Measurements from ENCODE around the gene TBC1D23. TPM values are rescaled to one million over a fixed set of nuclear protein-coding genes. Genes with fewer than 3 reads are reported as not detected.

Gene TBC1D23
- total and polyA plus RNA-seq, 4 donors = 8.7 to 30.3 (median 17.8) TPM

DNA sequence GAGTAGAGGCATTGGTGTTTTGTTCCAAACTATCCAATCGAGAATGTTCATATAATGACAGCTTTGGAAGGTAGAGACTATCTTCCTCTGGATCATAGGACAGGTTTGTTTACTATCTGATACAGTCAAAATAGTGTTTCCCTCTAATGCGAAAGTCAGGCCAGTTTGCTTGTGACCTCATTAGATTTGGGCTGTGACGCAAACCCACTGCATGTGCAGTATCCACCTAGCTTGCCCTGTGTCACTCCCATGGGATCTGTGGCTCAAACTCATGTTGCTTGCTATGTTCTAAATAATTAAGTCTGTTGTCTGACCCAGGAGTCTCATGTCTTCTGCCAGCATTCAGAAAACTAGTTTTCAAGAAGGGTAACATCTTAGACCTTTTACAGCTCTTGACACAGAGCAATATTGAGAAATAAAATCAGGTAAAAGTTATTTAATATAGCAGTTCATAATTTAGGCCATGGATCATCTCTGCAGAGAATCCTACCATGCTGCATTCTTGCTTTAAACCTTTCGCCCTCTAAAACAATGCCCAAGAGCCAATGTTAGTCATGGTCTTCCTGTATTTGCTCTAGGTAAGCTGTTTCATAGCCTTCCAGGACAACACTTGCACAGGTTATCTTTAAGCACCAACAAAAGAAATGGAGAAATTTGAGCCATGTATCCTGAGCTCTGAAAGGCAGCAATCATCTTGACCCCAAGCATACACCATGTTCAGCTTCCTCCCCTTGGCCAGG, 100.1 kb downstream of the TBC1D23 start:
- Histone ChIP-seq H3K36me3 (ENCODE audit: control insufficient read depth in 4 of 4, insufficient read depth in 3 of 4, low read depth in 1 of 4, low read length in 3 of 4) (peaks cover 2 to 27% (median 13%) of the 10 kb centered on the region in 4 donors), H3K27ac (ENCODE audit: low read depth in 1 of 2, low read length in 2 of 2) (no peak overlapping the region)
- 57% methylated on average over 4 of the region's 4 CpGs for WGBS

DNA sequence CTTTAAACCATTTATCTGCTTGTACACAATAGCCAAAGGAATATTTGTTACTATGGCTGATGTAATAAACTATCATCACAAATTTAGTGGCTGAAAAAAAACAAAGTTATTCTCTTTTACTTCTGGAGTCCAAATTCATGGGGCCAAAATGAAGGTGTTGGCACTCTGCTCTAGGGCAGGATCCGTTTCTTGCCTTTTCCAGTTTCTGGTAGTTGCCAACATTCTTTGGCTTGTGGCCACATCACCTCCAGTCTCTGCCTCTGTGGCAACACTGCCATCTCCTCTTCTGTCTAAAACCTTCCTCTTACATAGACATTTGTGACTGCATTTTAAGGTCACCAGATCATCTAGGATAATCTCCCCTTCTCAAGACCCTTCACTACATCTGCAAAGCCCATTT, 101.1 kb downstream of the TBC1D23 start:
- H3K9me3 ChIP-seq (ENCODE audit: control insufficient read depth in 4 of 4, low read length in 3 of 4) = peaks cover 0 to 2% (median 0%) of the 10 kb centered on the region in 4 donors
- no peak for TF ChIP-seq FOXA2 (IDR thresholded peaks at IDR 0.05)
- no peak for TF ChIP-seq JUND (IDR thresholded peaks at IDR 0.05)
- no peak for TF ChIP-seq RXRA (IDR thresholded peaks at IDR 0.05)
- TF ChIP-seq HNF4G (IDR thresholded peaks at IDR 0.05) = no peak
- TF ChIP-seq, protein P1, sequence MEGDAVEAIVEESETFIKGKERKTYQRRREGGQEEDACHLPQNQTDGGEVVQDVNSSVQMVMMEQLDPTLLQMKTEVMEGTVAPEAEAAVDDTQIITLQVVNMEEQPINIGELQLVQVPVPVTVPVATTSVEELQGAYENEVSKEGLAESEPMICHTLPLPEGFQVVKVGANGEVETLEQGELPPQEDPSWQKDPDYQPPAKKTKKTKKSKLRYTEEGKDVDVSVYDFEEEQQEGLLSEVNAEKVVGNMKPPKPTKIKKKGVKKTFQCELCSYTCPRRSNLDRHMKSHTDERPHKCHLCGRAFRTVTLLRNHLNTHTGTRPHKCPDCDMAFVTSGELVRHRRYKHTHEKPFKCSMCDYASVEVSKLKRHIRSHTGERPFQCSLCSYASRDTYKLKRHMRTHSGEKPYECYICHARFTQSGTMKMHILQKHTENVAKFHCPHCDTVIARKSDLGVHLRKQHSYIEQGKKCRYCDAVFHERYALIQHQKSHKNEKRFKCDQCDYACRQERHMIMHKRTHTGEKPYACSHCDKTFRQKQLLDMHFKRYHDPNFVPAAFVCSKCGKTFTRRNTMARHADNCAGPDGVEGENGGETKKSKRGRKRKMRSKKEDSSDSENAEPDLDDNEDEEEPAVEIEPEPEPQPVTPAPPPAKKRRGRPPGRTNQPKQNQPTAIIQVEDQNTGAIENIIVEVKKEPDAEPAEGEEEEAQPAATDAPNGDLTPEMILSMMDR (IDR thresholded peaks at IDR 0.05; ENCODE audit: low read depth, low read length, missing input control) = no peak
- TF ChIP-seq, protein P2, sequence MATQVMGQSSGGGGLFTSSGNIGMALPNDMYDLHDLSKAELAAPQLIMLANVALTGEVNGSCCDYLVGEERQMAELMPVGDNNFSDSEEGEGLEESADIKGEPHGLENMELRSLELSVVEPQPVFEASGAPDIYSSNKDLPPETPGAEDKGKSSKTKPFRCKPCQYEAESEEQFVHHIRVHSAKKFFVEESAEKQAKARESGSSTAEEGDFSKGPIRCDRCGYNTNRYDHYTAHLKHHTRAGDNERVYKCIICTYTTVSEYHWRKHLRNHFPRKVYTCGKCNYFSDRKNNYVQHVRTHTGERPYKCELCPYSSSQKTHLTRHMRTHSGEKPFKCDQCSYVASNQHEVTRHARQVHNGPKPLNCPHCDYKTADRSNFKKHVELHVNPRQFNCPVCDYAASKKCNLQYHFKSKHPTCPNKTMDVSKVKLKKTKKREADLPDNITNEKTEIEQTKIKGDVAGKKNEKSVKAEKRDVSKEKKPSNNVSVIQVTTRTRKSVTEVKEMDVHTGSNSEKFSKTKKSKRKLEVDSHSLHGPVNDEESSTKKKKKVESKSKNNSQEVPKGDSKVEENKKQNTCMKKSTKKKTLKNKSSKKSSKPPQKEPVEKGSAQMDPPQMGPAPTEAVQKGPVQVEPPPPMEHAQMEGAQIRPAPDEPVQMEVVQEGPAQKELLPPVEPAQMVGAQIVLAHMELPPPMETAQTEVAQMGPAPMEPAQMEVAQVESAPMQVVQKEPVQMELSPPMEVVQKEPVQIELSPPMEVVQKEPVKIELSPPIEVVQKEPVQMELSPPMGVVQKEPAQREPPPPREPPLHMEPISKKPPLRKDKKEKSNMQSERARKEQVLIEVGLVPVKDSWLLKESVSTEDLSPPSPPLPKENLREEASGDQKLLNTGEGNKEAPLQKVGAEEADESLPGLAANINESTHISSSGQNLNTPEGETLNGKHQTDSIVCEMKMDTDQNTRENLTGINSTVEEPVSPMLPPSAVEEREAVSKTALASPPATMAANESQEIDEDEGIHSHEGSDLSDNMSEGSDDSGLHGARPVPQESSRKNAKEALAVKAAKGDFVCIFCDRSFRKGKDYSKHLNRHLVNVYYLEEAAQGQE (IDR thresholded peaks at IDR 0.05) = no peak
- TF ChIP-seq FOXA1 (IDR thresholded peaks at IDR 0.05) = no peak
- no peak for TF ChIP-seq RAD21 (IDR thresholded peaks at IDR 0.05)
- TF ChIP-seq GABPA (IDR thresholded peaks at IDR 0.05 in 1 of 2, conservative IDR thresholded peaks at IDR 0.05 in 1 of 2) = no peak
- TF ChIP-seq YY1 (IDR thresholded peaks at IDR 0.05) = no peak
- no peak for TF ChIP-seq SP1 (IDR thresholded peaks at IDR 0.05)
- TF ChIP-seq TAF1 (conservative IDR thresholded peaks at IDR 0.05) = no peak
- no peak for TF ChIP-seq NR2F2 (IDR thresholded peaks at IDR 0.05)
- no peak for TF ChIP-seq ATF3 (IDR thresholded peaks at IDR 0.05)
- no peak for TF ChIP-seq HNF4A (conservative IDR thresholded peaks at IDR 0.05)
- TF ChIP-seq, protein P3, sequence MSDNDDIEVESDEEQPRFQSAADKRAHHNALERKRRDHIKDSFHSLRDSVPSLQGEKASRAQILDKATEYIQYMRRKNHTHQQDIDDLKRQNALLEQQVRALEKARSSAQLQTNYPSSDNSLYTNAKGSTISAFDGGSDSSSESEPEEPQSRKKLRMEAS (IDR thresholded peaks at IDR 0.05) = no peak
- TF ChIP-seq, protein P4, sequence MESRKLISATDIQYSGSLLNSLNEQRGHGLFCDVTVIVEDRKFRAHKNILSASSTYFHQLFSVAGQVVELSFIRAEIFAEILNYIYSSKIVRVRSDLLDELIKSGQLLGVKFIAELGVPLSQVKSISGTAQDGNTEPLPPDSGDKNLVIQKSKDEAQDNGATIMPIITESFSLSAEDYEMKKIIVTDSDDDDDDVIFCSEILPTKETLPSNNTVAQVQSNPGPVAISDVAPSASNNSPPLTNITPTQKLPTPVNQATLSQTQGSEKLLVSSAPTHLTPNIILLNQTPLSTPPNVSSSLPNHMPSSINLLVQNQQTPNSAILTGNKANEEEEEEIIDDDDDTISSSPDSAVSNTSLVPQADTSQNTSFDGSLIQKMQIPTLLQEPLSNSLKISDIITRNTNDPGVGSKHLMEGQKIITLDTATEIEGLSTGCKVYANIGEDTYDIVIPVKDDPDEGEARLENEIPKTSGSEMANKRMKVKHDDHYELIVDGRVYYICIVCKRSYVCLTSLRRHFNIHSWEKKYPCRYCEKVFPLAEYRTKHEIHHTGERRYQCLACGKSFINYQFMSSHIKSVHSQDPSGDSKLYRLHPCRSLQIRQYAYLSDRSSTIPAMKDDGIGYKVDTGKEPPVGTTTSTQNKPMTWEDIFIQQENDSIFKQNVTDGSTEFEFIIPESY (IDR thresholded peaks at IDR 0.05) = no peak
- no peak for TF ChIP-seq EGR1 (IDR thresholded peaks at IDR 0.05; ENCODE audit: low read depth in 2 of 2)
- H3K36me3 ChIP-seq (ENCODE audit: control insufficient read depth in 4 of 4, insufficient read depth in 3 of 4, low read depth in 1 of 4, low read length in 3 of 4) = peaks cover 3 to 25% (median 15%) of the 10 kb centered on the region in 4 donors
- H3K4me1 ChIP-seq (ENCODE audit: control insufficient read depth in 4 of 4, insufficient read depth in 4 of 4, low read length in 3 of 4) = peaks cover 3 to 42% (median 28%) of the 10 kb centered on the region in 4 donors
- H3K4me3 ChIP-seq (ENCODE audit: low read depth in 1 of 3, low read length in 3 of 3) = no peak overlapping the region
- no peak overlapping the region for H3K27ac ChIP-seq (ENCODE audit: low read depth in 1 of 2, low read length in 2 of 2)
- no peak overlapping the region for H3K9ac ChIP-seq (ENCODE audit: low read depth in 1 of 2, low read length in 2 of 2)
- no peaks in the 10 kb centered on the region for H3K27me3 ChIP-seq (ENCODE audit: control insufficient read depth in 4 of 4, insufficient read depth in 4 of 4, low read length in 3 of 4)
- no peak for DNase-seq (ENCODE audit: low spot score)
- 32% methylated on average over 1 of the region's 1 CpG for WGBS

More for the DNA sequence above, 100.1 kb downstream of the TBC1D23 start:
- H3K4me1 ChIP-seq (ENCODE audit: control insufficient read depth in 4 of 4, insufficient read depth in 4 of 4, low read length in 3 of 4) = peaks cover 3 to 42% (median 28%) of the 10 kb centered on the region in 4 donors
- TF ChIP-seq, protein P4 (IDR thresholded peaks at IDR 0.05) = no peak
- TF ChIP-seq, protein P3 (IDR thresholded peaks at IDR 0.05) = no peak
- TF ChIP-seq FOXA1 (IDR thresholded peaks at IDR 0.05) (no peak), SP1 (IDR thresholded peaks at IDR 0.05) (no peak)
- H3K4me3 ChIP-seq (ENCODE audit: low read depth in 1 of 3, low read length in 3 of 3) = no peak overlapping the region
- H3K27me3 ChIP-seq (ENCODE audit: control insufficient read depth in 4 of 4, insufficient read depth in 4 of 4, low read length in 3 of 4) = no peaks in the 10 kb centered on the region
- H3K9ac ChIP-seq (ENCODE audit: low read depth in 1 of 2, low read length in 2 of 2) = no peak overlapping the region
- no peak for DNase-seq (ENCODE audit: low spot score)
- H3K9me3 ChIP-seq (ENCODE audit: control insufficient read depth in 4 of 4, low read length in 3 of 4) = peaks cover 0 to 2% (median 0%) of the 10 kb centered on the region in 4 donors

All from liver (tissue), 9 donors.